ENCODE results near the gene DOC2A.

The DOC2A gene

GRCh38 chr16:30004424-30004776, 6.4 kb downstream of the DOC2A start:
- TF ChIP-seq, protein P1, sequence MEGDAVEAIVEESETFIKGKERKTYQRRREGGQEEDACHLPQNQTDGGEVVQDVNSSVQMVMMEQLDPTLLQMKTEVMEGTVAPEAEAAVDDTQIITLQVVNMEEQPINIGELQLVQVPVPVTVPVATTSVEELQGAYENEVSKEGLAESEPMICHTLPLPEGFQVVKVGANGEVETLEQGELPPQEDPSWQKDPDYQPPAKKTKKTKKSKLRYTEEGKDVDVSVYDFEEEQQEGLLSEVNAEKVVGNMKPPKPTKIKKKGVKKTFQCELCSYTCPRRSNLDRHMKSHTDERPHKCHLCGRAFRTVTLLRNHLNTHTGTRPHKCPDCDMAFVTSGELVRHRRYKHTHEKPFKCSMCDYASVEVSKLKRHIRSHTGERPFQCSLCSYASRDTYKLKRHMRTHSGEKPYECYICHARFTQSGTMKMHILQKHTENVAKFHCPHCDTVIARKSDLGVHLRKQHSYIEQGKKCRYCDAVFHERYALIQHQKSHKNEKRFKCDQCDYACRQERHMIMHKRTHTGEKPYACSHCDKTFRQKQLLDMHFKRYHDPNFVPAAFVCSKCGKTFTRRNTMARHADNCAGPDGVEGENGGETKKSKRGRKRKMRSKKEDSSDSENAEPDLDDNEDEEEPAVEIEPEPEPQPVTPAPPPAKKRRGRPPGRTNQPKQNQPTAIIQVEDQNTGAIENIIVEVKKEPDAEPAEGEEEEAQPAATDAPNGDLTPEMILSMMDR (conservative IDR thresholded peaks at IDR 0.05; ENCODE audit: low read depth, low read length) = no peak
- DNase-seq (ENCODE audit: low read depth) = no peak
- no peak overlapping the region for H3K4me3 ChIP-seq (ENCODE audit: low read depth, low read length)

DNA sequence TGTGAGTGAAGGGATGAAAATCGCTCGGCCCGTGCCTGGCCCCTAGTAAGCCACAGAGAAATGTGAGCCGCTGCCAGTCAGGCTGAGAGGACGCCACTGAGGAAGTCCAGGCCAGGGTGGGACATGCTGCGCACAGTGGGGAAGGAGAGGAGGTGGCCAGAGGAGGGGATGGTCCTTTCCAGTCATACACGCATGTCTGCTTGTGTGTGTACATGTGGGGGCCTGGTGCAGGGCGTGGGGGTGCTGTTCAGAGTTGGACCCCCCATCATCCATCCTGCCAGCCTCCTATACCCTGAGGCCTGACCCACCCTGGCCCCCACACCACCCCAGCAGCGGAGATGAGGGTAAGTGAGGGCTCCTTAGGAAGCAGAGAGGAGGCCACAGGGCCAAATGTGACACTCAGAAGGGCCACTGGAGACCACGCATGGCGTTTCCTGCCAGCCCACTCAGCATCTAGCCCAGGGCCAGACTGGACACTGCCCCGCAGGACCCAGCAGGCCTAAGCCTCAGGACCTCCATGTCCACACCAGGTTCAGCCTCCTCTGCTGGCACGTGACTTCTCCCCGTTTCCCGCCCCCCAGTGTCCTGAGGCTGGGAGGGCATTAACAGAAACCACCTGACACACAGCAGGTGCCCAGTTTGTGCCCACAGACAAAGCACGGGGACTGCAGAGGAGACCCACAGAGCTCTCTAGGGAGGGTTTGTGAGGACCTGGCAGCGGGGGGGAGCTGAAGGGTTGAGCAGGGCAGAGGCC, 7.0 kb downstream of the DOC2A start:
- TF ChIP-seq, protein P1 (conservative IDR thresholded peaks at IDR 0.05; ENCODE audit: low read depth, low read length) = no peak
- H3K4me3 ChIP-seq (ENCODE audit: low read depth, low read length) = no peak overlapping the region
- DNase-seq (ENCODE audit: low read depth) = no peak

GRCh38 chr16:30002614-30003346, 8.0 kb downstream of the DOC2A start:
- DNase-seq (ENCODE audit: low read depth) = no peak
- H3K4me3 ChIP-seq (ENCODE audit: low read depth, low read length) = no peak overlapping the region
- TF ChIP-seq, protein P1 (conservative IDR thresholded peaks at IDR 0.05; ENCODE audit: low read depth, low read length) = no peak

DNA sequence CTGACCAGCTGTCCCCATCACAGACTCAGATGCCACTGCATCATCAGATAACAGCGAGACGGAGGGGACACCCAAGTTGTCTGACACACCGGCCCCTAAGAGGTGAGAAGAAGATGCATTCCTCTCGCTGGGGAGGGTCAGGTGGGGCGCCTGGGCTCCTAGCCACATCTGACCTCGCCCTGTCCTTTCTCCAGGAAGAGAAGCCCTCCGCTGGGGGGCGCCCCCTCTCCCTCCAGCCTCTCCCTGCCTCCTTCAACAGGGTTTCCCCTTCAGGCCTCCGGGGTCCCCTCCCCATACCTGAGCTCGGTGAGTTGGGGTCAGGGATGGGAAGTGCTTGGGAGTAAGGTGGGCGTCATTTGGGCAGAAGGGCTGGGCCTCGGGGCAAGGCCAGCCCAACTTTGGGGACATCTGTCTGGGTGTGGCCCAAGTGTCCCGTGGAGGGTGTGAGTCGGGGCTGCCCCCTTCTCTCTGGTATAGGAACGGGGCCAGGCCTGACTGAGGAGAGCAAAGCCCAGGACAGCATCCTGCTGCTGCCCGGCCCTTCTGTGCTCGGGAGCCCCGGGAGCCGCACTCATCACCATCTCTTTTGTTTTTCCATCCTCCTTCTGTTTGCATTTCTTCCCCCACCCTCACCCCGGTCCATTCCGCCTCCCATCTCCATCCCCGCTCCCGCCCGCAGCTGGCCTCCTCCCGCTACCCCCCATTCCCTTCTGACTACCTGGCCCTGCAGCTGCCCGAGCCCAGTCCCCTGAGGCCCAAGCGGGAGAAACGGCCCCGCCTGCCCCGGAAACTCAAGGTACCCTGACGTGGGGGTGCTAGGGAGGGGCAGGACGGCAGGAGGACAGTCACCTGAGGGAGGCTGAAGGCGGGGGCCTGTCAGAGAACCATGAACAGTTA, 9.8 kb downstream of the DOC2A start:
- no peak overlapping the region for H3K4me3 ChIP-seq (ENCODE audit: low read depth, low read length)
- DNase-seq (ENCODE audit: low read depth) = no peak
- TF ChIP-seq, protein P1 (conservative IDR thresholded peaks at IDR 0.05; ENCODE audit: low read depth, low read length) = peak; percentile 21

GRCh38 chr16:29999605-30000004, 11.2 kb downstream of the DOC2A start:
- TF ChIP-seq, protein P1 (conservative IDR thresholded peaks at IDR 0.05; ENCODE audit: low read depth, low read length) = no peak
- DNase-seq (ENCODE audit: low read depth) = no peak
- H3K4me3 ChIP-seq (ENCODE audit: low read depth, low read length) = no peak overlapping the region

GRCh38 chr16:29996766-29997250, 14.0 kb downstream of the DOC2A start:
- DNase-seq (ENCODE audit: low read depth) = no peak
- peak overlapping the region; percentile 87 for H3K4me3 ChIP-seq (ENCODE audit: low read depth, low read length)
- TF ChIP-seq, protein P1 (conservative IDR thresholded peaks at IDR 0.05; ENCODE audit: low read depth, low read length) = no peak

All from choroid plexus epithelial cell (primary cell).